ENCODE data around the gene TTC9B.

GRCh38 chr19:40192758-40193586 lies 25.2 kb downstream of the TTC9B start:
- TF ChIP-seq CTCF (IDR thresholded peaks at IDR 0.05; ENCODE audit: low read length) (no peak), EZH2 (optimal IDR thresholded peaks at IDR 0.05; ENCODE audit: low read depth, low read length) (no peak)

Data from MM.1S (cell line).